ENCODE results near the gene TMEM256.

TMEM256 gene

GRCh38 chr17:7437950-7438614, 34.2 kb upstream of the TMEM256 start:
- DNase-seq: peak; percentile 84
- CTCF ChIA-PET: interaction anchor here (1.2 to 4.3 kb wide), 3 partner anchors 40 to 122 kb away, joined by 3 to 56 read pairs (median 8); partner anchors contain the start of gene TMEM95
- H3K36me3 Mint-ChIP-seq: peaks cover 26% of the 10 kb centered on the region
- no peaks in the 10 kb centered on the region for H3K9me3 Mint-ChIP-seq
- peaks cover 52% of the 10 kb centered on the region for H3K4me1 Mint-ChIP-seq
- peak overlapping the region; percentile 90 for H3K27ac Mint-ChIP-seq
- peaks cover 55% of the 10 kb centered on the region for H3K27me3 Mint-ChIP-seq
- H3K4me3 Mint-ChIP-seq: peak overlapping the region; percentile 87

- H3K4me3 Mint-ChIP-seq: peak overlapping the region; percentile 94
- H3K27me3 Mint-ChIP-seq: peaks cover 49% of the 10 kb centered on the region
- CTCF ChIA-PET: interaction anchor here (0.7 to 4.3 kb wide), 24 partner anchors 8 to 250 kb away, joined by 3 to 56 read pairs (median 6); partner anchors contain the start of genes ACAP1, MPDU1, PLSCR3 and SLC2A4
- no peak for DNase-seq
- H3K4me1 Mint-ChIP-seq: peaks cover 52% of the 10 kb centered on the region
- H3K36me3 Mint-ChIP-seq: peaks cover 26% of the 10 kb centered on the region
- H3K27ac Mint-ChIP-seq: no peak overlapping the region
- no peaks in the 10 kb centered on the region for H3K9me3 Mint-ChIP-seq
Measured at GRCh38 chr17:7437369-7437863, 33.5 kb upstream of the TMEM256 start.

GRCh38 chr17:7436556-7437368, 32.9 kb upstream of the TMEM256 start:
- peaks cover 24% of the 10 kb centered on the region for H3K36me3 Mint-ChIP-seq
- H3K27me3 Mint-ChIP-seq: peaks cover 42% of the 10 kb centered on the region
- CTCF ChIA-PET: interaction anchor here (0.7 to 4.3 kb wide), 32 partner anchors 7 to 250 kb away, joined by 3 to 56 read pairs (median 5); partner anchors contain the start of genes ACAP1, CHRNB1, MPDU1 and PLSCR3
- H3K27ac Mint-ChIP-seq: peak overlapping the region; percentile 97
- peak overlapping the region; percentile 94 for H3K4me3 Mint-ChIP-seq
- no peaks in the 10 kb centered on the region for H3K9me3 Mint-ChIP-seq
- DNase-seq: peak; percentile 86
- peaks cover 52% of the 10 kb centered on the region for H3K4me1 Mint-ChIP-seq

- Mint-ChIP-seq H3K4me3 (peak overlapping the region; percentile 94), H3K9me3 (no peaks in the 10 kb centered on the region), H3K27ac (peak overlapping the region; percentile 97), H3K36me3 (peaks cover 22% of the 10 kb centered on the region), H3K4me1 (peaks cover 51% of the 10 kb centered on the region), H3K27me3 (peaks cover 34% of the 10 kb centered on the region)
- CTCF ChIA-PET: interaction anchor here (0.9 to 4.3 kb wide), 29 partner anchors 8 to 251 kb away, joined by 3 to 56 read pairs (median 6); partner anchors contain the start of genes ACAP1, CHRNB1, MPDU1 and PLSCR3
- DNase-seq: peak; percentile 79
Measured at GRCh38 chr17:7435676-7436555, 32.0 kb upstream of the TMEM256 start.

GRCh38 chr17:7432296-7432695, 28.4 kb upstream of the TMEM256 start:
- H3K4me3 Mint-ChIP-seq: no peak overlapping the region
- CTCF ChIA-PET: interaction anchor here (1.3 kb wide), 1 partner anchor 77 kb away, joined by 4 read pairs; the partner anchor contains the start of gene TMEM95

GRCh38 chr17:7431231-7431630, 27.3 kb upstream of the TMEM256 start:
- H3K27me3 Mint-ChIP-seq: peaks cover 5% of the 10 kb centered on the region
- DNase-seq: no peak
- H3K27ac Mint-ChIP-seq: no peak overlapping the region
- no peaks in the 10 kb centered on the region for H3K9me3 Mint-ChIP-seq
- peaks cover 13% of the 10 kb centered on the region for H3K4me1 Mint-ChIP-seq
- CTCF ChIA-PET: interaction anchor here (1.3 kb wide), 1 partner anchor 76 kb away, joined by 4 read pairs; the partner anchor contains the start of gene TMEM95
- H3K4me3 Mint-ChIP-seq: no peak overlapping the region
- H3K36me3 Mint-ChIP-seq: peaks cover 2% of the 10 kb centered on the region

More at GRCh38 chr17:7432296-7432695, 28.4 kb upstream of the TMEM256 start:
- peaks cover 5% of the 10 kb centered on the region for H3K36me3 Mint-ChIP-seq
- H3K9me3 Mint-ChIP-seq: no peaks in the 10 kb centered on the region
- H3K27me3 Mint-ChIP-seq: peaks cover 5% of the 10 kb centered on the region
- peaks cover 23% of the 10 kb centered on the region for H3K4me1 Mint-ChIP-seq
- DNase-seq: no peak
- no peak overlapping the region for H3K27ac Mint-ChIP-seq

GRCh38 chr17:7429722-7430121, 25.8 kb upstream of the TMEM256 start:
- H3K4me1 Mint-ChIP-seq: peaks cover under 1% of the 10 kb centered on the region
- no peak overlapping the region for H3K27ac Mint-ChIP-seq
- CTCF ChIA-PET: no interaction called here
- H3K4me3 Mint-ChIP-seq: no peak overlapping the region
- H3K9me3 Mint-ChIP-seq: no peaks in the 10 kb centered on the region
- H3K36me3 Mint-ChIP-seq: no peaks in the 10 kb centered on the region
- H3K27me3 Mint-ChIP-seq: peaks cover 8% of the 10 kb centered on the region
- DNase-seq: no peak

- Mint-ChIP-seq H3K4me3 (no peak within 1 kb of the TSS), H3K27ac (no peak within 1 kb of the TSS), H3K36me3 (no peaks in the 10 kb centered on the region), H3K4me1 (peaks cover 2% of the 10 kb centered on the region), H3K9me3 (no peaks in the 10 kb centered on the region), H3K27me3 (peaks cover 20% of the 10 kb centered on the region)
- no peak for DNase-seq
- CTCF ChIA-PET: no interaction called here
Measured at GRCh38 chr17:7428557-7428956, 24.7 kb upstream of the TMEM256 start, which contains the start of gene SPEM3. Gene SPEM3, plus strand, starts transcription at chr17:7428857. Its CDS starts 46 bp downstream, at chr17:7428903.

- Mint-ChIP-seq H3K27ac (no peak overlapping the region), H3K27me3 (peaks cover 21% of the 10 kb centered on the region), H3K4me3 (no peak overlapping the region), H3K4me1 (peaks cover 2% of the 10 kb centered on the region), H3K36me3 (no peaks in the 10 kb centered on the region), H3K9me3 (no peaks in the 10 kb centered on the region)
- CTCF ChIA-PET: no interaction called here
- DNase-seq: no peak
Measured at GRCh38 chr17:7427549-7427948, 23.7 kb upstream of the TMEM256 start.

- DNase-seq: no peak
- no peak overlapping the region for H3K27ac Mint-ChIP-seq
- H3K36me3 Mint-ChIP-seq: no peaks in the 10 kb centered on the region
- H3K9me3 Mint-ChIP-seq: no peaks in the 10 kb centered on the region
- H3K4me3 Mint-ChIP-seq: no peak overlapping the region
- peaks cover 21% of the 10 kb centered on the region for H3K27me3 Mint-ChIP-seq
- CTCF ChIA-PET: no interaction called here
- peaks cover 2% of the 10 kb centered on the region for H3K4me1 Mint-ChIP-seq
Measured at GRCh38 chr17:7426896-7427489, 23.1 kb upstream of the TMEM256 start.

- CTCF ChIA-PET: no interaction called here
- H3K4me1 Mint-ChIP-seq: peaks cover 2% of the 10 kb centered on the region
- H3K27ac Mint-ChIP-seq: no peak overlapping the region
- peaks cover 21% of the 10 kb centered on the region for H3K27me3 Mint-ChIP-seq
- no peaks in the 10 kb centered on the region for H3K36me3 Mint-ChIP-seq
- no peak for DNase-seq
- H3K4me3 Mint-ChIP-seq: no peak overlapping the region
- H3K9me3 Mint-ChIP-seq: no peaks in the 10 kb centered on the region
Measured at GRCh38 chr17:7426203-7426863, 22.4 kb upstream of the TMEM256 start.

GRCh38 chr17:7425756-7426155, 21.9 kb upstream of the TMEM256 start:
- Mint-ChIP-seq H3K9me3 (no peaks in the 10 kb centered on the region), H3K27me3 (peaks cover 21% of the 10 kb centered on the region), H3K27ac (no peak overlapping the region), H3K36me3 (no peaks in the 10 kb centered on the region), H3K4me3 (no peak overlapping the region), H3K4me1 (peaks cover 2% of the 10 kb centered on the region)
- no peak for DNase-seq
- CTCF ChIA-PET: interaction anchor here (1.0 to 1.4 kb wide), 2 partner anchors 11 to 70 kb away, joined by 3 read pairs; partner anchors contain the start of gene TMEM95
